DOHH2 (cell line): ENCODE measurements around the gene THRAP3.
A peak's percentile ranks its signal among the peaks of the same experiment; 100 is the strongest.
"Not testable (repeated sequence)": the region's sequence is repeated elsewhere in the genome, so short reads cannot be mapped to it uniquely, and the experiment has no call there.

ENCODE experiments used
- H3F3A ChIP-seq: fragments of 200-600 bp; sonication (generic), shearing (Covaris generic); 2 replicates; pipeline ENCODE4 v1.6.0; 2016; ENCODE audit warnings: antibody characterized with exemption, mild to moderate bottlenecking; ENCODE audit not compliant: control insufficient read depth, insufficient read depth
- H3K27ac ChIP-seq: fragments of 200-600 bp; sonication (generic); 2 replicates; pipeline ENCODE4 v1.5.1; 2014; ENCODE audit warnings: low read depth, mild to moderate bottlenecking, low read length, moderate library complexity
- H3K27me3 ChIP-seq: fragments of 200-600 bp; sonication (generic); 2 replicates; pipeline ENCODE4 v1.6.1; 2014; ENCODE audit warnings: mild to moderate bottlenecking, low read length, mixed read lengths; ENCODE audit not compliant: control insufficient read depth
- H3K36me3 ChIP-seq: fragments of 200-600 bp; sonication (generic); 2 replicates; pipeline ENCODE4 v1.6.1; 2014; ENCODE audit warnings: mild to moderate bottlenecking, low read length, moderate library complexity, mixed read lengths; ENCODE audit not compliant: control insufficient read depth
- H3K4me1 ChIP-seq: fragments of 200-600 bp; sonication (generic); 2 replicates; pipeline ENCODE4 v1.6.1; 2014; ENCODE audit warnings: mild to moderate bottlenecking, low read length, mixed read lengths; ENCODE audit not compliant: control insufficient read depth
- H3K4me2 ChIP-seq: fragments of 200-600 bp; sonication (generic); 2 replicates; pipeline ENCODE4 v1.6.0; 2014; ENCODE audit warnings: mild to moderate bottlenecking, low read length, moderate library complexity
- H3K4me3 ChIP-seq: fragments of 200-600 bp; sonication (generic); 2 replicates; pipeline ENCODE4 v1.5.1; 2014; ENCODE audit warnings: mild to moderate bottlenecking, low read length, mixed read lengths
- H3K79me2 ChIP-seq: fragments of 200-600 bp; sonication (generic); 2 replicates; pipeline ENCODE4 v1.6.1; 2014; ENCODE audit warnings: mild to moderate bottlenecking, low read length, mixed read lengths; ENCODE audit not compliant: control insufficient read depth
- H3K9me2 ChIP-seq: fragments of 200-600 bp; sonication (generic); replicated peaks from 2 replicates; pipeline ENCODE4 v1.6.1; 2014; ENCODE audit warnings: mild to moderate bottlenecking, low read length, mixed read lengths; ENCODE audit not compliant: control insufficient read depth
- H3K9me3 ChIP-seq: fragments of 200-600 bp; sonication (generic); 2 replicates; pipeline ENCODE4 v1.6.1; 2014; ENCODE audit warnings: antibody characterized with exemption, low read length, mixed read lengths; ENCODE audit not compliant: control insufficient read depth, insufficient read depth
- H4K20me1 ChIP-seq: fragments of 200-600 bp; sonication (generic); 2 replicates; pipeline ENCODE4 v1.6.0; 2014; ENCODE audit warnings: low read depth, mild to moderate bottlenecking, antibody characterized with exemption, low read length, moderate library complexity; ENCODE audit not compliant: control insufficient read depth, insufficient read depth
- EZH2phosphoT487 ChIP-seq: fragments of 200-600 bp; sonication (generic); IDR thresholded peaks from 2 replicates; pipeline ENCODE4 v1.6.1; 2017; ENCODE audit warnings: borderline replicate concordance, mild to moderate bottlenecking, antibody characterized with exemption, low read length, moderate library complexity, mixed read lengths
- TF ChIP-seq, protein P1 (sequence below): fragments of 200-600 bp; sonication (generic); IDR thresholded peaks from one replicate; pipeline ENCODE4 v1.5.1; 2014; ENCODE audit warnings: antibody characterized with exemption, mild to moderate bottlenecking, low read depth, low read length; ENCODE audit not compliant: poor library complexity, severe bottlenecking

Gene THRAP3

DNA sequence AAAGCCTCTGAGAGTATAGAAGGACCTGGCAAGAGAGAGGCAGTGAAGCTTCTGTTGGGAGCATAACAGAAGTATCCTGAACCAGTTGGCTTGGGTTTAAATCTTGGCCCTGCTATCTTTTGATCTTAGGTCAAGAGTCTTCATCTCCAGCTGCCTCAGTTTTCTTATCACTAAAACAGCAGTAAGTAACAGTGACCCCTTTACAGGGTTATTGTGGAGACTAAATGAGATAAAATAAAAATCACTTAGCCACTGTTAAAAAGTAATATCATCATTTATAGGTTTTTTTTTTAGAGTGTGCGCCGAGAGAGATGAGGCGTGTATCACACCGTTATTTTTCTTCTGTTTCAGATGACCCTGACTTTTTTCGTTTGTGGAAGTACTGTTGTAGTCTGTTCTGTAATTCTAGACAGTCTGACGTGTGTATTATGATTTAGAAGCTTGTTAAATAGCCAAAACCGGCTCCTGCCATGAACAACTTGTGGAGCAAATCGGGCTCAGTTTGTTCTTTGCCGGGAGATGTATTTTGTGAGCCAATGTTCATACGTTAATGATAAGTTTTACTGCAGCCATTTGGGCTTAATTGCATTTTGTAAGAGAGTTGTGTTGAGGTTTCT is 1.1 kb downstream of the THRAP3 start:
- Histone ChIP-seq H4K20me1 (peaks cover 19% of the 10 kb centered on the region), H3F3A (peaks cover 8% of the 10 kb centered on the region), H3K4me1 (peaks cover 28% of the 10 kb centered on the region), H3K9me2 (no peaks in the 10 kb centered on the region), H3K4me2 (peak overlapping the region; percentile 72), H3K9me3 (no peaks in the 10 kb centered on the region), H3K27ac (peak overlapping the region; percentile 88), H3K79me2 (peaks cover 61% of the 10 kb centered on the region), H3K4me3 (peak overlapping the region; percentile 88), H3K27me3 (no peaks in the 10 kb centered on the region), H3K36me3 (peaks cover 55% of the 10 kb centered on the region)
- TF ChIP-seq, protein P1, sequence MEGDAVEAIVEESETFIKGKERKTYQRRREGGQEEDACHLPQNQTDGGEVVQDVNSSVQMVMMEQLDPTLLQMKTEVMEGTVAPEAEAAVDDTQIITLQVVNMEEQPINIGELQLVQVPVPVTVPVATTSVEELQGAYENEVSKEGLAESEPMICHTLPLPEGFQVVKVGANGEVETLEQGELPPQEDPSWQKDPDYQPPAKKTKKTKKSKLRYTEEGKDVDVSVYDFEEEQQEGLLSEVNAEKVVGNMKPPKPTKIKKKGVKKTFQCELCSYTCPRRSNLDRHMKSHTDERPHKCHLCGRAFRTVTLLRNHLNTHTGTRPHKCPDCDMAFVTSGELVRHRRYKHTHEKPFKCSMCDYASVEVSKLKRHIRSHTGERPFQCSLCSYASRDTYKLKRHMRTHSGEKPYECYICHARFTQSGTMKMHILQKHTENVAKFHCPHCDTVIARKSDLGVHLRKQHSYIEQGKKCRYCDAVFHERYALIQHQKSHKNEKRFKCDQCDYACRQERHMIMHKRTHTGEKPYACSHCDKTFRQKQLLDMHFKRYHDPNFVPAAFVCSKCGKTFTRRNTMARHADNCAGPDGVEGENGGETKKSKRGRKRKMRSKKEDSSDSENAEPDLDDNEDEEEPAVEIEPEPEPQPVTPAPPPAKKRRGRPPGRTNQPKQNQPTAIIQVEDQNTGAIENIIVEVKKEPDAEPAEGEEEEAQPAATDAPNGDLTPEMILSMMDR: no peak
- TF ChIP-seq EZH2phosphoT487: no peak

DNA sequence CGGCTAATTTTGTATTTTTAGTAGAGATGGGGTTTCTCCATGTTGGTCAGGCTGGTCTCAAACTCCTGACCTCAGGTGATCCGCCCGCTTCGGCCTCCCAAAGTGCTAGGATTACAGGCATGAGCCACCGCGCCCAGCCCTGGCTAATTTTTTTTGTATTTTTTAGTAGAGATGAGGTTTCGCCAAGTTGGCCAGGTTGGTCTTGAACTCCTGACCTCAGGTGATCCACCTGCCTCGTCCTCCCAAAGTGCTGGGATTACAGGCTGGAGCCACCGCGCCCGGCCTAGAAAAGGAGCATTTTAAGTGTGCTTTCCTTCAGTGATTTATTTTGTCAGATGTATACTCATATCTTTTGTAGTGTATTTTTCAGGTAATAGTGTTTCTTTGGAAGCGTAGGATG is 6.0 kb downstream of the THRAP3 start:
- not testable (repeated sequence) for H3K4me3 ChIP-seq, H3K9me2 ChIP-seq, H3F3A ChIP-seq, H3K27ac ChIP-seq, H3K27me3 ChIP-seq, H3K9me3 ChIP-seq
- Histone ChIP-seq H3K4me1 (peaks cover 64% of the 10 kb centered on the region), H3K79me2 (peaks cover 100% of the 10 kb centered on the region), H4K20me1 (peaks cover 18% of the 10 kb centered on the region), H3K4me2 (peak overlapping the region; percentile 72), H3K36me3 (peaks cover 93% of the 10 kb centered on the region)

DNA sequence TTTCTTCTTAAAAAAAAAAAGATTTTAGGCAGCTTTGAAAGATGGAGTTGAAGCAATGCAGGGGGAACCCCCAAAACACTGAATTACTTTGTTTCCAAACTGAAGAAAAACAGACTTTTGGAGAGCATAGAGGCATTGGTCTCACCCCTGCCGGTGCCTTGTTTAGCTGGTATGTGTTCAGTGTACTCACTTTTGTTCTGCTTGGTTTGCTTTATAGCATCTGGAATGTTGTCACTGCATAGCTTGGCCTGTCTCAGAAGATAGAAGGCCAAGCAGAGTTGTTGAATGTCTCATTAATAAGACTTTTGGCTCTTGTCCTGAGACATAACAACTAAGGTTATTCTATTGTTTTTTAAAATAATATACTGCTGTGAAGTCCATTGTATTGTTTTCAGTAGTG is 6.9 kb downstream of the THRAP3 start:
- Histone ChIP-seq H3K27ac (peak overlapping the region; percentile 72), H3K36me3 (peaks cover 90% of the 10 kb centered on the region), H4K20me1 (peaks cover 10% of the 10 kb centered on the region)

More for the DNA sequence above, 6.9 kb downstream of the THRAP3 start:
- TF ChIP-seq, protein P1: no peak
- no peak for TF ChIP-seq EZH2phosphoT487
- H3K79me2 ChIP-seq: peaks cover 100% of the 10 kb centered on the region
- H3K4me3 ChIP-seq: peak overlapping the region; percentile 11
- peak overlapping the region; percentile 72 for H3K4me2 ChIP-seq
- peaks cover 4% of the 10 kb centered on the region for H3F3A ChIP-seq
- peaks cover 65% of the 10 kb centered on the region for H3K4me1 ChIP-seq
- H3K9me3 ChIP-seq: no peaks in the 10 kb centered on the region
- no peaks in the 10 kb centered on the region for H3K27me3 ChIP-seq
- no peaks in the 10 kb centered on the region for H3K9me2 ChIP-seq
